HG02981 (cell line): Measurements from ENCODE around the gene GNAI2.
"Not testable (repeated sequence)": the region's sequence is repeated elsewhere in the genome, so short reads cannot be mapped to it uniquely, and the experiment has no call there.

Experiments used
- ATAC-seq: cut with Tn5 transposase; IDR thresholded peaks from one replicate; pipeline ENCODE4 v1.9.1; 2021; ENCODE audit warnings: mild to moderate bottlenecking, moderate library complexity; ENCODE audit not compliant: unreplicated experiment

GNAI2 gene

GRCh38 chr3:50224639-50225038 lies 11.4 kb upstream of the GNAI2 start:
- ATAC-seq, result no peak

DNA sequence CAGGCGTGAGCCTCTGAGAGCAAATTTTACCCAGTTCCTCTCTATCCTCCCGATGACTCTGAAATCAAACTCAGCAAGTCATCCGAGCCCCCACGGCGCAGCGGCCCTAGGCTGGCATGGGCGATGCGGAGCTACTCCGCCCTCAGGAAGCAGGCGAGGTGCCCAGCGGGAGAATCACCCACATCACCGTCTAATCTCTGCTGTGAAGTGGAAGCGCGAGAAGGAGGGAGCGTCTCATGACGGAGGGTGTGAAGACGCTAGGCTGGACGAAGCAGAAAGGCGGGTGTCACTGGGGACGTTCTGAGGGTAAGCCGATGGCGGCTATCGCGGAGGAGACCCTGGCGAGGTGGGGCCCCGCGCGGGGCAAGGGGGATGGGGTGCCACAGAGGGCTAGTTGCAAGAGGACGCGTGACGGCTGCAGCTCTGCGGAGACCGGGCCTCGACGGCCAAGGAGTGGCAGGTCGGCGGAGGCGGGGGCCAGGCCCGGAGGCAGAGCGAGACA lies 9.1 kb upstream of the GNAI2 start:
- ATAC-seq, result no peak

DNA sequence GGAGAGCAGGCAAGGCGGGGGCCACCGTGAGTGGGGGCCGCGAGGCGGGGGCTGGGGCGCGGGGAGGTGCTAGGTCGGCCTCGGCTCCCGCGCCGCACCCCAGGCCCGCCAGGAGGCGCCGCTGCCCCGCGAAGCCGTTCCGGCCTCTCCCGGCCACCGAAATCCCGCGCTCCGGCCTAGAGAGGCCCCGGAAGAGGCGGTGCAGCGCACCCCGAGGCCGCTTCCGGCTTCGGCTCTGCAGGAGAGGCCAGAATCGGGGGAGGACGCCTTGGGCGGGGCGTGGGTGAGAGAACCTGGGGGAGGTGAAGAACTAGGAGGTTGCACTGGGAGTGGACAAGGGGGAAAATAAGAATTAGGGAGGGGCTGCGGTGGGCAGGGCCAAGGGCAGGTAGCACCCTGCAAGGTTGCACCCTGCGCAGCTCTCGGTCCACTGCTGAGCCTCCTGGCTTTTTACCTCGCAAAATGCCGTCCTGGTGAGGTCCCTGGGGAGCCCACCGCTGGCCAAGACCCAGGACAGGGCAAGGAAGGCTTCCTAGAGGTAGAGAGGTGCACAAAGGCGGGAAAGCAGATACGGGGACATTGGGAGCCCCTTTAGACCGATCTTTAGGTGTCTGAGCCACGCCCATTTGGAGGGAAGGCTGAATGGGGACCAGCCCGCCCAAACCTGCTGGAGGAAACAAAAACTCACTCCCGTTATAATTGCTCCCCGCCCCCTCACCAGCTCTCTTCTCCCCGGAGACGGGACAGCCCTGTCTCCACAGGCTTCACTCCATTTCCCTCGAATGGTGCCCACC lies 8.4 kb upstream of the GNAI2 start:
- ATAC-seq, result peak; percentile 87

DNA sequence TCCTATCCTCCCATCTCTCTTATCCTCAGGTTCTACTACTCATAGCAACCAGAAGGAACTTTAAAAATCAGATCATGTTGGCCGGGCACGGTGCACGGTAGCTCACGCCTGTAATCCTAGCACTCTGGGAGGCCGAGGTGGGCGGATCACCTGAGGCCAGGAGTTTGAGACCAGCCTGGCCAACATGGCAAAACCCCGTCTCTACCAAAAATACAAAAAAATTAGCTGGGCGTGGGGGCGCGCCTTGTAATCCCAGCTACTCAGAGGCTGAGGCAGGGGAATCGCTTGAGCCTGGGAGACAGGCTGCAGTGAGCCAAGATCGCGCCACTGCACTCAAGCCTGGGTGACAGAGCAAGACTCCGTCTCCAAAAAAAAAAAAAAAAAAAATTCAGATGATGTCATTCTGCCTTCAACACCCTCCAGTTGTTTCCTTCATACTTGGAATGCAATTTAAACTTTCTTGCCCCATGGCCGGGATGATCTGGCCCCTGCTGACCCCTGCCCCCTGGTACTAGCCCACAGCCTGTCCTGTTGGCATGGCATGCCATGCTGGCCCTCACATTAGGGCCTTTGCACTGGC lies 7.7 kb upstream of the GNAI2 start:
- ATAC-seq, result not testable (repeated sequence)

- ATAC-seq, result no peak
These were observed 6.5 kb upstream of the GNAI2 start for GRCh38 chr3:50229490-50229889.

DNA sequence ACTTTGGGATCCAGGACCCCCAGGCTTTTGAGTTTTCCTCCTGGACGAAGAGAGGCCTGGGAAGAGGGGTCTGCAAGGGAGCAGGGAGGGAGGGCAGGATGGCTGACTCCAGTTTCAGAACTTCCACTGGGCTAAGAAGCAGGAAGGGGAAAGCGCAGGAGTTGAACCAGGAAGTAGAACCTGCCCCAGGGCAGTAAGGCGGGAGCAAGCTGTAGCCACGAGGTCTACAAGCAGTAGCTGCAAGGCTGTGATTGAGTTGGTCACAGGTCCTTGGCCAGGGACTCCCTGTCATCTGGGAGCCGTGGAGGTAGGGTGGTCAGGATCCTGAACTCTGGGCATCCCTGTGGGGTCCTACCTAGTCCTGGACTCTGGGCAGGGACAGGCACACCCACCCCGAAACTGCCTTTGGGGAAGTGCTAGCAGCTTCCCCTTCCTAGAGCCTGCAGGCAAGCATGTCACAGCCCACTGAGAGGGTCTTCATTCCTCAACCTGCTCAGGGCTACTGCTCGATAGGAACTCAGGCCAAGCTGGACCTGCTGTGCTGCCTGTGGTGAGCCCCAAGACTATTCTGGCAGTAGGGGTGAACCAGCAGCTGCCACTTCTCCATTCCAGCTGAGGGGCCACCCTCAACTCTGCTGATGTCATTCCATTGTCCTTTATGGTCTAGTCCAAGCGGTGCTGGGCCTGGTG lies 5.8 kb upstream of the GNAI2 start:
- no peak for ATAC-seq

GRCh38 chr3:50230794-50231125 lies 5.2 kb upstream of the GNAI2 start:
- ATAC-seq, result no peak

GRCh38 chr3:50231581-50231980 lies 4.4 kb upstream of the GNAI2 start:
- ATAC-seq, result no peak

GRCh38 chr3:50232303-50232702 lies 3.7 kb upstream of the GNAI2 start:
- ATAC-seq, result no peak

GRCh38 chr3:50233176-50233575 lies 2.8 kb upstream of the GNAI2 start:
- ATAC-seq, result no peak

DNA sequence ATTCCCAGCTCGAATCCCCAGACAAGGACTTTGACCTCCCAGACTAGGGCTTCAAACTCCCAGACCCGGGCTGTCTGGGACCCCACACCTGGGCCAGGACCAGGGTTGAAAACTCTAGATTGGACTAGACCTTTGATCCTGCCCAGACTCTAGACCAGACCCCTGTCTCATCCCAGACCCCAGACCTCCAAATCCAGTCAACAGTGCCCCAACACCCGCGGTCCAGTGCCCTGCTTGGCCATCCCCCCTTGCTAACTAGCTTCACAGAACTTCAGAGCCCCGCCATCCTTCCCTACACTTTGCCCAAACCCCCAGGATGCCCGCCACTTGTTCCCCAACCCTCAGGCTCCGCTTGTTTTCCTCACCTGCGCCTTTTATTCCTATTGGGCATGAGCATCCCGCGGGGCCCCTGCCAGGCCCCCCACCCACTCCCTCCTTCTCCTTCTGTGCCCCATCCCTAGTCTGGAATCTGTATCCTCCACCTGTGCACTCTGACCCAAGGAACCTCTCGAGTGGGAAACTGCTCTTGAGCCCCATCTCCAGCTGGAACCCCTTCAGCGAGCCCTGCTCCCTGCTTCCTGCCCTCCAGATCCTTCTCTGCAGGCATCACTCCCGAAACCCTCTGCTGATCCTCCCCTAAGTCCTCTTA lies 604 bp downstream of the GNAI2 start:
- no peak for ATAC-seq

GRCh38 chr3:50237133-50237651 lies 1.2 kb downstream of the GNAI2 start:
- no peak for ATAC-seq

DNA sequence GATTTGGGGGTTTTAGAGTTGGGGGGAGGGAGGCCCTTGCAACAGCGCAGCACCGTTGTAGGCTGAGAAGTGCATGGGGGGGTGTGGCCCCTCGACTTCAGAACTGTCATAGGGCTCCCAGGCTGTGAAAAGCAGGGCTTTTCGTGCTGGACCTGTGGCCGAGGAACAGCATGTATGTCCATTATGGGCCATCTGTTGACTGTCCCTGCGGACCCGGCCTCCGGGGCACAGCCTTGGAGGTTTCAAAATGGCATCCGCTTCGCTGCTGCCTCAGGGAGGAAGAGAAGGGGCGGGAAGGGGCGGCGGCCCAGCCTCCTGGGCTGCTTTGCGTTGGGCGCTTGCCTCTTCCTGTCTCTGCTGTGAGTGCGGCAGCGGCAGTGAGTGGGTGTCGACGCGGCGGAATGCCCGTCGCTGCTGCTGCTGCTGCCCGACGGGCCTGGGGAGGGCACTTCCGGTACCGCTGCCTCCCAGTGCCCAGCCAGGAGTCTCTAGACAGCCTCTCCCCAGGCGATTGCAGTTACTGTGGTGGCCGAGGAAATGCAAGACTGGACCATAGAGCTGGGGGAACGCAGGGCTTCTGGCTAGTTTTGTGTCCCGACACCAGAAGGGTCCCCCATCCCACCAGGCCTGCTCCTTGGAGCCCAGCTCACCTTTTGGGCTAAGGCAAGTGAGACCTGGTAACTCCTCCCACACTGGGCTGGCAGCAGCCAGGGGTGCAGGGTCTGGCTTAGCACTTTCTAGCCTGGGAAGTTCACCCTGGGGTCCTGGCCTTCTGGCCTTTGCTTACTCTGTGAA lies 1.9 kb downstream of the GNAI2 start:
- ATAC-seq, result peak; percentile 31

DNA sequence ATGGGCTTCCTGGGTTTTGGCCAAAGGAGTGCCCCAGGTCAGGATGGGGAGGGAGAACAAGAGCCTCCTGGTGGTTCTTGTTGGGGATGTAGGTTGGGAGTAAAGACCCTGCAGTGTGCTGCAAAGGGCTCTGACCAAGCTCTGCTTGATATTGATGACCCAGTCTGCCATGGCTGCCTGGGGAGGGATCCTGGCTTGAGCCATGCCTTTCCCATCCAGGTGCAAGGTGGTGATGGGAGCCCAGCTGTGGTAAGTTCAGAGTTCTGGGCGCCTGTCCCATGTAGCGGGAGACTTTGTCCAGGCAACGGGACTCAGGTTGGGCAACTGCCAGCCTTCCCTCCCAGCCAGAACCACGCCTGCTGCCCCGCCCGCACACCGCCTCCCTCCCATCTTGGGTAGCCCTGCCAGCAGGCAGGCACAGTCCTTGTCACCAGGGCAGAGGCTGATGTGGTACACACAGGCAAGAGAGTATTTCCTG lies 2.6 kb downstream of the GNAI2 start:
- no peak for ATAC-seq

GRCh38 chr3:50239649-50240048 lies 3.6 kb downstream of the GNAI2 start:
- no peak for ATAC-seq

DNA sequence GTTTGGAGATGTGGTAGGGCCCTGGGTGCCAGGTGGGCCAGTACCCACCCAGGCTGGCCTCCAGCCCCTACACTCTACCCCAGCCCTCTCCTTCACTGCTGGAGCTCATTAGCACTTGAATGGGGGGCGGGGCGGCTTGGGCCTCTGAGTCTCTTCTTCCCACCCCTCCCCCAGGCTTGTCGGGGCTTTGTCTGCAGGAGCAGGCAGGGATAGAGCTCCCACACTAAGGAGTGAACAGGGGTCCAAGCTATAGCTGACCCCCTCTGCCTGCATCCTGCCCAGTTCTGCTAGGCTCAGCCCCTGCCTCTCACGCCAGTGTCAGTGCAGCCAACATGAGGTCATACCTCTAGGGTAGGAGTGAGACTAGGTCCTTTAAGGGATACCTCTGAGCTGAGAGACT lies 5.2 kb downstream of the GNAI2 start:
- ATAC-seq, result no peak

GRCh38 chr3:50241713-50242380 lies 5.8 kb downstream of the GNAI2 start:
- ATAC-seq, result no peak

DNA sequence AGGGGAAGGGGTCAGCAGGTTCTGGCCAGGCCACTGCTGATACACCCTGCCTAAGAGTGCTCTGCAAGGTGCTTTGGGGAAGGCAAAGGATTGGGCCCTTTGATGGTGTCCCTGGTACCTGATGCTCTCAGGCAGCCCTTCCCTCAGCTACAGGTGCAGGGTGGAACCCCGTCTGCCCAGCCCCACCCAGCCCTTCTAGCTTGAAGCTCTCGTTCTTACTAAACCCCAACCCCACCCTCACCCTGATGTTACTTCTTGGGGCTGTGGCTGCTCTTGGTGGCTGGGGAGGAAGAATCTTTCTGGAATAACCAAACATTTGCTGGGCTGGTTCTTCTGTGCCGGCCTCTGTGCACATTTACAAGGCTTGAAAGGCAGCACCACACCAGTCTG lies 6.4 kb downstream of the GNAI2 start:
- ATAC-seq, result no peak

DNA sequence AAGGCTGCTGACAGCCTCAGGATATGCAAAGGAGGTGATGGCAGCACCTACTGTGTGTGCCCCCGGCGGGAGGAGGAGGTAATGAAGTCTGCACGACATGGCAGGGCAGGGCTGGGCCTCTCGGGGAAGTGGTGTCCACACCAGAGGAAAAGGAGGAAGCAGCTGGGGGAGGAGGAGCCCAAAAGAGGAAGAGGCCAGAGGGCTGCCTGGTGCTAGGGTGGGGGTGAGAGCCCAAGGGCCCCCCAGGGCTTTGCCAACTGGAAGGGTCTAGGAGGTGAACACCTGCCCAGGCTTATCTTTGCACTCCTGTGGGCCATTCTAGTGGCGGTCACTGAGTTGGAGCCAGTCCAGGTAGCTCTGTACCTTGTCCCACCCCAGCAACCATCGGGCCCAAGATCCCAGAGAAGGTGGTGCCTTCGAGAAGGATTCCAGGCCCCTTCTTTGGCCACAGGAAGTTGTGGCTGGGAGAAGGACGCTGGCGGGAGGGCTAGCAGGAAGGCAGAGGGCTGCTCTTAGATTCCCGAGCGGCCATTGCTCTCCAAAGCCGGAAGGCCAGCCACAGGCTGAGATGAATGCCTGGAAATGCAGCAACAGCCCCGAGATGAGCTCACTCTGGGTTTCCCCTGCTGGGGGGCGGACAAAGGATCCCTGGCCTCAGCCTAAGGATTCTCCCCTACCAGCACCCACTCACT lies 7.0 kb downstream of the GNAI2 start:
- no peak for ATAC-seq
